ENCODE results near the gene HADHA. TPM values are rescaled to one million over a fixed set of nuclear protein-coding genes. Genes with fewer than 3 reads are reported as not detected.

HADHA gene
- total RNA-seq, 1 experiment from 2014 or later: 131 TPM

DNA sequence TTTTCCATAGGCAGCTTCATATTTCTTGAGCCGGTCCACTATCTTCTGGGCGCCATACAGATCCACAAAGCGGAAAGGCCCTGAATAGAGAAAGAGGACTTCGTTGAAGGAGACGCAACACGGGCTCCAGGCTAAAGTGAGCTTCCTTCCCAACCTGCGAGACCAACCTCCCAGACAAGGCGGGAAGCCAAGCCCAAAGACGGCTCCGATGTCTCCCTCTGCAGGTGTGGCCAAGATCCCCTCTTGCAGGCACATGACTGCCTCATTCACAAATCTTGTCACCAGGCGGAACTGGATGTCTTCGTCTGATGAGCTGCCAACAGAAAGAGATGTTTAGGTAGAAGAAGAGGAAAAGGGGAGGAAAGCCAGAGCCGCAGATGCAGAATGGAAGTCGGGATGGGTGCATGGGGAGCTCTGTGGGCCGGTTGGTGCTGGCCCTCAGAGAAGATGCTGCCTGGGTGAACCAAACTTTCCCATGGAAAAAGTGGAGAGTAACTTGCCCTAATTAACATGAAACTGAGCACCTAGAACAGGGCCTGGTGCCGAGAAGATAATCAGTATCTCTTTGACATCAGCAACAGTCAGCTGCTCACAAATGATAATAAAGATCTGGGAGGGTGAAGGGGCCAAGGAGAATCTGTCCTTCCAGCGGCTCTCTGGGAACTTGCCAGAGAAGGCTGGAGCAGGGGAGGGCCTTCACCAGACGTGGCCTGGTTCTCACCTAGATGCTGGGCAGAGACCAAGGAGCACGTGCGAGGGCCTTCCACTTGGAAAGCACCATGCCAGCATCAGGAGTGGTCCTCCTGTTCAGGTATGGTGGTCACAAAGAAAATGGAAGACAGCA, 52.9 kb downstream of the HADHA start:
- no peak overlapping the region for H3K4me3 ChIP-seq (ENCODE audit: low read length)
- H3K9me2 ChIP-seq (replicated peaks; ENCODE audit: low read length): no peaks in the 10 kb centered on the region
- no peak overlapping the region for H3K27ac ChIP-seq (ENCODE audit: low read length)
- CTCF ChIA-PET: no interaction called here
- H3K9ac ChIP-seq (ENCODE audit: low read length): no peak overlapping the region
- POLR2A ChIA-PET (ENCODE audit: unreplicated experiment): no interaction called here
- H3K9me3 ChIP-seq (ENCODE audit: low read length): no peaks in the 10 kb centered on the region
- intact Hi-C loops (cut with micrococcal nuclease): no loop called here
- DNase-seq (no peak), ATAC-seq (no peak)
- no peak for TF ChIP-seq EZH2phosphoT487 (IDR thresholded peaks at IDR 0.05; ENCODE audit: borderline replicate concordance, low read length)
- no peak for TF ChIP-seq EZH2 (IDR thresholded peaks at IDR 0.05; ENCODE audit: low read length, unreplicated experiment)
- TF ChIP-seq, protein P1, sequence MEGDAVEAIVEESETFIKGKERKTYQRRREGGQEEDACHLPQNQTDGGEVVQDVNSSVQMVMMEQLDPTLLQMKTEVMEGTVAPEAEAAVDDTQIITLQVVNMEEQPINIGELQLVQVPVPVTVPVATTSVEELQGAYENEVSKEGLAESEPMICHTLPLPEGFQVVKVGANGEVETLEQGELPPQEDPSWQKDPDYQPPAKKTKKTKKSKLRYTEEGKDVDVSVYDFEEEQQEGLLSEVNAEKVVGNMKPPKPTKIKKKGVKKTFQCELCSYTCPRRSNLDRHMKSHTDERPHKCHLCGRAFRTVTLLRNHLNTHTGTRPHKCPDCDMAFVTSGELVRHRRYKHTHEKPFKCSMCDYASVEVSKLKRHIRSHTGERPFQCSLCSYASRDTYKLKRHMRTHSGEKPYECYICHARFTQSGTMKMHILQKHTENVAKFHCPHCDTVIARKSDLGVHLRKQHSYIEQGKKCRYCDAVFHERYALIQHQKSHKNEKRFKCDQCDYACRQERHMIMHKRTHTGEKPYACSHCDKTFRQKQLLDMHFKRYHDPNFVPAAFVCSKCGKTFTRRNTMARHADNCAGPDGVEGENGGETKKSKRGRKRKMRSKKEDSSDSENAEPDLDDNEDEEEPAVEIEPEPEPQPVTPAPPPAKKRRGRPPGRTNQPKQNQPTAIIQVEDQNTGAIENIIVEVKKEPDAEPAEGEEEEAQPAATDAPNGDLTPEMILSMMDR (conservative IDR thresholded peaks at IDR 0.05; ENCODE audit: low read depth, low read length): no peak
- no peak overlapping the region for H3K4me2 ChIP-seq (ENCODE audit: low read length)
- no peaks in the 10 kb centered on the region for H4K20me1 ChIP-seq (ENCODE audit: low read length)
- peaks cover 29% of the 10 kb centered on the region; the same call in 1 of the 2 replicates for H3K36me3 ChIP-seq (ENCODE audit: low read depth, low read length)
- no peaks in the 10 kb centered on the region for H3K79me2 ChIP-seq (ENCODE audit: low read length)
- no peaks in the 10 kb centered on the region for H3K4me1 ChIP-seq (ENCODE audit: insufficient read depth, low read length)
- H2AFZ ChIP-seq (ENCODE audit: low read length): no peak overlapping the region
- no peaks in the 10 kb centered on the region for H3K27me3 ChIP-seq (ENCODE audit: low read length)
- H3F3A ChIP-seq (ENCODE audit: low read length, unreplicated experiment): no peaks in the 10 kb centered on the region
- no TSS peak for BruUV-seq (replicated peaks)

DNA sequence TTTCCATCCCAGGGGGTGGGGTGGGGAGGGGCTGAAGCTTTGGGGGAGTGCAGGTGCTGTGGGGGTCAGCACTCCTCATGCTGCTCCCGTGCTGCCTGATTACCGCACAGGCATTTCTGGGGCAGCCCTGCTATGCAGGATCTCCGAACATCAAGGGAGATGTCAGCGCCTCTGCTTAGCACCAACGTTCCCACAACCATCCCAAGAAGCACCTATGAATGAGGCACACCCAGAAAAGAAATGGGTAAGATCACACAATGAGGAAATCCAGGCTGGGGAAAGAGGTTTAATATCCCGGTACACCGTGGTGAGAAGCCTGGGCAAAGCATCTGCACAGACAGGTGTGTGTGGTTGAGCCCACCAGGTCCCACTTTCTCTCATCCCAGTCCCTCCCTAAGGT, 54.1 kb downstream of the HADHA start:
- no peak for DNase-seq
- CTCF ChIA-PET: no interaction called here

More for the DNA sequence above, 54.1 kb downstream of the HADHA start:
- no TSS peak for BruUV-seq (replicated peaks)
- no peak overlapping the region for H2AFZ ChIP-seq (ENCODE audit: low read length)
- H3K9me3 ChIP-seq (ENCODE audit: low read length): no peaks in the 10 kb centered on the region
- no peaks in the 10 kb centered on the region for H3K27me3 ChIP-seq (ENCODE audit: low read length)
- H4K20me1 ChIP-seq (ENCODE audit: low read length): no peaks in the 10 kb centered on the region
- H3K36me3 ChIP-seq (ENCODE audit: low read depth, low read length): peaks cover 21% of the 10 kb centered on the region; the same call in 1 of the 2 replicates
- TF ChIP-seq EZH2phosphoT487 (IDR thresholded peaks at IDR 0.05; ENCODE audit: borderline replicate concordance, low read length): no peak
- TF ChIP-seq, protein P1 (conservative IDR thresholded peaks at IDR 0.05; ENCODE audit: low read depth, low read length): no peak
- TF ChIP-seq EZH2 (IDR thresholded peaks at IDR 0.05; ENCODE audit: low read length, unreplicated experiment): no peak
- H3K4me3 ChIP-seq (ENCODE audit: low read length): no peak overlapping the region
- H3K4me2 ChIP-seq (ENCODE audit: low read length): no peak overlapping the region
- H3K27ac ChIP-seq (ENCODE audit: low read length): no peak overlapping the region
- POLR2A ChIA-PET (ENCODE audit: unreplicated experiment): no interaction called here
- no peaks in the 10 kb centered on the region for H3F3A ChIP-seq (ENCODE audit: low read length, unreplicated experiment)
- H3K9ac ChIP-seq (ENCODE audit: low read length): no peak overlapping the region
- no peaks in the 10 kb centered on the region for H3K79me2 ChIP-seq (ENCODE audit: low read length)
- no peaks in the 10 kb centered on the region for H3K9me2 ChIP-seq (replicated peaks; ENCODE audit: low read length)
- intact Hi-C loops (cut with micrococcal nuclease): no loop called here
- ATAC-seq: no peak
- H3K4me1 ChIP-seq (ENCODE audit: insufficient read depth, low read length): no peaks in the 10 kb centered on the region
